Subcutaneous abdominal adipose tissue (tissue), 5 donors: ENCODE measurements around the gene OR10K2.
"Not testable (repeated sequence)": the region's sequence is repeated elsewhere in the genome, so short reads cannot be mapped to it uniquely, and the experiment has no call there.

ENCODE experiments used
- H3K27ac ChIP-seq: one replicate; pipeline ENCODE4 v1.7.0; 2013; ENCODE audit warnings: low read depth, mild to moderate bottlenecking, inconsistent platforms, low read length, moderate library complexity
- H3K27me3 ChIP-seq, 5 donors: one replicate each; pipeline ENCODE4 v1.7.0; 2013; ENCODE audit warnings: low read length in 5 of 5, inconsistent platforms in 1 of 5; ENCODE audit not compliant: control insufficient read depth in 5 of 5, insufficient read depth in 4 of 5
- H3K36me3 ChIP-seq, 5 donors: one replicate each; pipeline ENCODE4 v1.7.0; 2013; ENCODE audit warnings: low read length in 5 of 5; ENCODE audit not compliant: control insufficient read depth in 5 of 5, insufficient read depth in 5 of 5
- H3K4me1 ChIP-seq, 5 donors: one replicate each; pipeline ENCODE4 v1.7.0; 2013; ENCODE audit warnings: low read length in 5 of 5, mild to moderate bottlenecking in 3 of 5, moderate library complexity in 1 of 5; ENCODE audit not compliant: control insufficient read depth in 5 of 5, insufficient read depth in 5 of 5
- H3K4me3 ChIP-seq, 5 donors: one replicate each; pipeline ENCODE4 v1.7.0; 2013; ENCODE audit warnings: low read length in 5 of 5, low read depth in 1 of 5
- H3K9ac ChIP-seq, 5 donors: one replicate each; pipeline ENCODE4 v1.7.0; 2013; ENCODE audit warnings: low read length in 5 of 5, mild to moderate bottlenecking in 4 of 5, moderate library complexity in 3 of 5
- H3K9me3 ChIP-seq, 5 donors: one replicate each; pipeline ENCODE4 v1.7.0; 2013; ENCODE audit warnings: low read length in 5 of 5; ENCODE audit not compliant: control insufficient read depth in 5 of 5
- donor health status: healthy.
- donor health status: healthy.
- donor health status: healthy.
- donor health status: healthy.
- donor health status: healthy.

Gene OR10K2

DNA sequence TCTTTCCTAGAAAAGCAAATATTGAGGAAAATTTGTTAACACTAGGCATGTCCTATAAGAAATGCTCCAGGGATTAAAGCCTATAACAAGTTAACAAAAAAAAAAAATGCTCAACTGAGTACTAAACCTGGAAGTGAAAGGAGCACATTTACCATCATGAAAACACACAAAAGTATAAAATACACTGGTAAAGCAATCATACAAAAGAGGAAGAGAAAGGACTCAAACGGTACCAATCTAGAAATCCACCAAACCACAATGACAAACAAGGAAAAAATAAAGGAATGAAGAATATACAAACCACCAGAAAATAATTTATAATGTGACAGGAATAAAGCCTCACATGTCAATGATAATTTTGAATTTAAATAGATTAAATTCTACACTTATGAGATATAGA is 51.2 kb downstream of the OR10K2 start:
- no peaks in the 10 kb centered on the region for H3K27me3 ChIP-seq
- H3K4me3 ChIP-seq, result no peak overlapping the region
- H3K9me3 ChIP-seq, result peaks cover 4 to 14% (median 11%) of the 10 kb centered on the region in 5 donors
- no peaks in the 10 kb centered on the region for H3K4me1 ChIP-seq
- no peak overlapping the region for H3K27ac ChIP-seq
- no peak overlapping the region for H3K9ac ChIP-seq
- no peaks in the 10 kb centered on the region for H3K36me3 ChIP-seq

DNA sequence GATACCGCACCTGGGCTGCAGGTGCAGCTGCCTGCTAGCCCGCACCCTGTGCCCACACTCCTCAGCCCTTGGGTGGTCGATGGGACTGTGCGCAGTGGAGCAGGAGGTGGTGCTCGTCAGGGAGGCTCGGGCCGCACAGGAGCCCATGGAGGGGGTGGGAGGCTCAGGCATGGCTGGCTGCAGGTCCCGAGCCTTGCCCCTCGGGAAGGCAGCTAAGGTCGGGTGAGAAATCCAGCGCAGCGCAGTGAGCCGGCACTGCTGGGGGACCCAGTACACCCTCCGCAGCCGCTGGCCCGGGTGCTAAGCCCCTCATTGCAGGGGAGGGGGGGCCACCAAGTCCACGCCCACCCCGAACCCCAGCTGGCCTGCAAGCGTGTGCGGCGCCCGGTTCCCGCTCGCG is 51.9 kb downstream of the OR10K2 start:
- H3K36me3 ChIP-seq, H3K27me3 ChIP-seq, H3K4me1 ChIP-seq, H3K27ac ChIP-seq, H3K4me3 ChIP-seq, H3K9ac ChIP-seq: not testable (repeated sequence)
- peaks cover 4 to 14% (median 11%) of the 10 kb centered on the region in 5 donors for H3K9me3 ChIP-seq

DNA sequence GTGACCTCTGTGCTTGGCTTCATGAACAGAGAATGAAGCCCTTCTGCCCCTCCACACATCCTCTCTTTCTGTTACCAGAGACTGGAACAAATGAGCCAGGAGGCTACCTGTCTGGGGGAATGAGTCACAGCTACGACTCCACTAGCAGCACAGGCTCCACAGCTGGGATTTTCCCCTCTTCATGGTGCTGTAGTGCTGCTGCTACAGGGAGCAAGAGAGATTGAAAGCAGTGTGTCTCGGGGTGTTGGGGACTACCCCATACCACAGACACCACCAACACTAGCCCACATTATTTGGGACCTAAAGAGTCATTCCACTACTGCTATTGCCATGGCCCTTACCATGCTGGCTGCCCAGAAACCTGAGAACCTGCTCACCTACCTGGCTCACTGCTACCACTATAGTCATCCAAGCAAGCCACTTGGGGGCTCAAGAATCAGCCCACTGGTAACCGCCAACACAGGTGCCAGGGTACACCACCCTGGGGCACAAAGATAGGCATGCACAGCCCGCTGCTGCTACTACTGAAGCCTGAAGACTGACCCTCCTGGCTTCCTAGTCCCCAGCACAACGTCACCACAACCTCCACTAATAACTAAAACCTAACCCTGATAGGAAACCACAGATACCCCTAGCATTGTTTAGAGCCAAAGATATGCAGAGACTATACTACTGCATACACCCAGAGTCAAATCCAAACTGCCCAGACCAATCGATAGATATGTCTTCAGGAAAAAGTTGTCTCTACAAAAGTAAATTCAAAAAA is 54.7 kb downstream of the OR10K2 start:
- no peaks in the 10 kb centered on the region for H3K27me3 ChIP-seq
- H3K27ac ChIP-seq, result no peak overlapping the region
- H3K9ac ChIP-seq, result no peak overlapping the region
- no peaks in the 10 kb centered on the region for H3K4me1 ChIP-seq
- no peaks in the 10 kb centered on the region for H3K36me3 ChIP-seq
- peaks cover 4 to 14% (median 11%) of the 10 kb centered on the region in 5 donors for H3K9me3 ChIP-seq
- H3K4me3 ChIP-seq, result no peak overlapping the region
